Measurements from ENCODE around the gene KCNQ1OT1. TPM values are rescaled to one million over a fixed set of nuclear protein-coding genes. Genes with fewer than 3 reads are reported as not detected.

KCNQ1OT1 gene
- total RNA-seq, 1 experiment from 2014 or later = 1.2 TPM

DNA sequence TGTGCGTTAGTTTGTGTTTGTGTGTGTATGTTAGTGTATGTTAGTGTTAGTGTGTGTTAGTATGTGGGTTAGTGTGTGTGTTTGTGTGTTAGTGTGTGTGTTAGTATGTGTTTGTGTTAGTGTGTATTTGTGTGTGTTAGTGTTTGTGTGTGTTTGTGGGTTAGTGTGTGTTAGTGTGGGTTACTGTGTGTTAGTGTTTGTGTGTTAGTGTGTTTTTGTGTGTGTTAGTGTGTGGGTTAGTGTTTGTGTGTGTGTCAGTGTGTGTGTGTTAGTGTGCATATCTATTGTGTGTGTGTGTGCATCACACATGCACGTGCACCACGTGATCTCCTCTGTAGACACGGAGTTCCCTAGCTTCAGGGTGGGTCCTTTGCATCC, 115.4 kb downstream of the KCNQ1OT1 start:
- no peaks in the 10 kb centered on the region for H3K79me1 ChIP-seq (ENCODE audit: insufficient read depth, low read depth, low read length, poor library complexity, severe bottlenecking)
- no peak overlapping the region for H3K18ac ChIP-seq (ENCODE audit: insufficient read length, low read depth, low read length)
- DNase-seq = no peak
- H4K5ac ChIP-seq (ENCODE audit: insufficient read length, low read depth, low read length) = no peak overlapping the region
- H2BK20ac ChIP-seq (ENCODE audit: low read depth, low read length, poor library complexity, severe bottlenecking) = no peak overlapping the region
- no peak overlapping the region for H4K8ac ChIP-seq (replicated peaks; ENCODE audit: insufficient read length, low read depth, low read length)
- peaks cover 60% of the 10 kb centered on the region for H3K27me3 Mint-ChIP-seq (ENCODE audit: low read depth)
- no peaks in the 10 kb centered on the region for H4K20me1 ChIP-seq (ENCODE audit: control insufficient read depth, insufficient read depth, insufficient read length)
- 100% methylated on average over 1 of the region's 4 CpGs for WGBS (ENCODE audit: extremely low coverage, insufficient read length, low lambda C conversion rate)
- H3K4me1 ChIP-seq (ENCODE audit: insufficient read depth, low read length) = no peaks in the 10 kb centered on the region
- H2AFZ ChIP-seq (ENCODE audit: low read length) = no peak overlapping the region
- no peaks in the 10 kb centered on the region for H3K36me3 Mint-ChIP-seq (ENCODE audit: insufficient read depth in 1 of 3, low read depth in 3 of 3)
- no peak overlapping the region for H3K9ac ChIP-seq (ENCODE audit: extremely low read depth, insufficient read length, low read length)
- H2BK5ac ChIP-seq (ENCODE audit: insufficient read length, low read length) = no peak overlapping the region
- no peak overlapping the region for H2AK5ac ChIP-seq (ENCODE audit: insufficient read length, low read length)
- no peak overlapping the region for H3T11ph ChIP-seq (ENCODE audit: low read length)
- no peak overlapping the region for H3K4me3 Mint-ChIP-seq
- TF ChIP-seq, protein P1, sequence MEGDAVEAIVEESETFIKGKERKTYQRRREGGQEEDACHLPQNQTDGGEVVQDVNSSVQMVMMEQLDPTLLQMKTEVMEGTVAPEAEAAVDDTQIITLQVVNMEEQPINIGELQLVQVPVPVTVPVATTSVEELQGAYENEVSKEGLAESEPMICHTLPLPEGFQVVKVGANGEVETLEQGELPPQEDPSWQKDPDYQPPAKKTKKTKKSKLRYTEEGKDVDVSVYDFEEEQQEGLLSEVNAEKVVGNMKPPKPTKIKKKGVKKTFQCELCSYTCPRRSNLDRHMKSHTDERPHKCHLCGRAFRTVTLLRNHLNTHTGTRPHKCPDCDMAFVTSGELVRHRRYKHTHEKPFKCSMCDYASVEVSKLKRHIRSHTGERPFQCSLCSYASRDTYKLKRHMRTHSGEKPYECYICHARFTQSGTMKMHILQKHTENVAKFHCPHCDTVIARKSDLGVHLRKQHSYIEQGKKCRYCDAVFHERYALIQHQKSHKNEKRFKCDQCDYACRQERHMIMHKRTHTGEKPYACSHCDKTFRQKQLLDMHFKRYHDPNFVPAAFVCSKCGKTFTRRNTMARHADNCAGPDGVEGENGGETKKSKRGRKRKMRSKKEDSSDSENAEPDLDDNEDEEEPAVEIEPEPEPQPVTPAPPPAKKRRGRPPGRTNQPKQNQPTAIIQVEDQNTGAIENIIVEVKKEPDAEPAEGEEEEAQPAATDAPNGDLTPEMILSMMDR (conservative IDR thresholded peaks at IDR 0.05) = no peak
- H3K27ac ChIP-seq (ENCODE audit: insufficient read length, low read depth, low read length) = no peak overlapping the region
- no peak overlapping the region for H3K14ac ChIP-seq (ENCODE audit: insufficient read depth, low read length)
- H3K27ac Mint-ChIP-seq = no peak overlapping the region
- H3K4me2 ChIP-seq (ENCODE audit: insufficient read depth, insufficient read length, low read length) = no peak overlapping the region
- H3K9me3 ChIP-seq (ENCODE audit: control insufficient read depth, low read depth, low read length) = no peaks in the 10 kb centered on the region
- H3K79me2 ChIP-seq (ENCODE audit: insufficient read depth, low read length) = no peaks in the 10 kb centered on the region
- H3K23me2 ChIP-seq (ENCODE audit: insufficient read length, low read depth, low read length, poor library complexity, severe bottlenecking) = no peaks in the 10 kb centered on the region
- no peak overlapping the region for H2BK15ac ChIP-seq (ENCODE audit: low read depth, low read length)
- no peak overlapping the region for H3K56ac ChIP-seq (ENCODE audit: insufficient read length, low read depth, low read length)
- H3K27me3 ChIP-seq (ENCODE audit: insufficient read depth, low read length) = peaks cover 10% of the 10 kb centered on the region; the same call in 1 of the 2 replicates
- H3K4me1 Mint-ChIP-seq = peaks cover 2 to 3% of the 10 kb centered on the region in 2 experiments; a peak in 1 of 4 replicates
- no peak overlapping the region for H2BK120ac ChIP-seq (ENCODE audit: low read depth, low read length, poor library complexity, severe bottlenecking)
- no peak overlapping the region for H2BK12ac ChIP-seq (ENCODE audit: insufficient read length, low read depth, low read length)
- H4K91ac ChIP-seq (ENCODE audit: insufficient read length, low read depth, low read length) = no peak overlapping the region
- H3K4ac ChIP-seq (ENCODE audit: low read depth, low read length) = no peak overlapping the region
- H3K23ac ChIP-seq (ENCODE audit: insufficient read length, low read depth, low read length) = no peak overlapping the region
- no peaks in the 10 kb centered on the region for H3K9me3 Mint-ChIP-seq
